Mucosa of rectum (tissue), 2 donors: Measurements from ENCODE around the gene STK17A.
"Not testable (repeated sequence)": the region's sequence is repeated elsewhere in the genome, so short reads cannot be mapped to it uniquely, and the experiment has no call there.

Experiments
- H3K27ac ChIP-seq, 2 donors: one replicate each; pipeline ENCODE4 v1.7.0; 2013; ENCODE audit warnings: inconsistent platforms in 2 of 2, low read depth in 2 of 2, low read length in 2 of 2
- H3K27me3 ChIP-seq, 2 donors: one replicate each; pipeline ENCODE4 v1.7.0; 2013; ENCODE audit warnings: low read length in 2 of 2; ENCODE audit not compliant: control insufficient read depth in 2 of 2, insufficient read depth in 2 of 2
- H3K36me3 ChIP-seq, 2 donors: one replicate each; pipeline ENCODE4 v1.7.0; 2013; ENCODE audit warnings: low read length in 2 of 2; ENCODE audit not compliant: control insufficient read depth in 2 of 2, insufficient read depth in 2 of 2
- H3K4me1 ChIP-seq, 2 donors: one replicate each; pipeline ENCODE4 v1.7.0; 2013; ENCODE audit warnings: low read length in 2 of 2, mild to moderate bottlenecking in 1 of 2; ENCODE audit not compliant: control insufficient read depth in 2 of 2, insufficient read depth in 2 of 2
- H3K4me3 ChIP-seq, 2 donors: one replicate each; pipeline ENCODE4 v1.7.0; 2013; ENCODE audit warnings: low read length in 2 of 2
- H3K9ac ChIP-seq, 2 donors: one replicate each; pipeline ENCODE4 v1.7.0; 2013; ENCODE audit warnings: low read length in 2 of 2, low read depth in 1 of 2, mild to moderate bottlenecking in 1 of 2
- H3K9me3 ChIP-seq, 2 donors: one replicate each; pipeline ENCODE4 v1.7.0; 2013; ENCODE audit warnings: low read length in 2 of 2; ENCODE audit not compliant: control insufficient read depth in 2 of 2
- donor health status: healthy.
- donor health status: Normal muscosa, but diverticular disease.

STK17A gene

DNA sequence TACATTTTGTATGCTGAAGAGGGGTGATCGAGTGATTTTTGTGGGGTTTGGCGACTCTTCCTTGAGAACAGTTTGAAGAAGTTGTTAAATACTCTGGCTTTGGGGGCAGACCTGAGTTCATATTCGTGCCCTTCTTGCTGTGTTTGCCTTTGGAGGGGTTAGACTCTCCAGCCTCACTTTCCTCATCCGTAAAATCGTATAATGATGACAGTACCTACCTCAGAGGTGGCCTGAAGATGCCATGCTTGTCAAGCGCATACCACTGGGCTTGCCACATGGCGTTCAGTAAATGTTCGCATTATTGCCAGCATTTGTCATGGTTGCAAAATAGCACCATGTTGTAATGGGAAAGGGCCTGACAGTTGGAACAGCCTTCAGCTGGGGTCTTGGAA is 1.3 kb downstream of the STK17A start:
- peak overlapping the region; percentile 91 to 92 for H3K27ac ChIP-seq
- H3K27me3 ChIP-seq, result no peaks in the 10 kb centered on the region
- H3K9me3 ChIP-seq, result no peaks in the 10 kb centered on the region
- H3K4me1 ChIP-seq, result peaks cover 0 to 28% of the 10 kb centered on the region in 2 donors
- no peaks in the 10 kb centered on the region for H3K36me3 ChIP-seq
- peak overlapping the region; percentile 89 to 92 for H3K4me3 ChIP-seq
- H3K9ac ChIP-seq, result peak overlapping the region; percentile 77 to 92

DNA sequence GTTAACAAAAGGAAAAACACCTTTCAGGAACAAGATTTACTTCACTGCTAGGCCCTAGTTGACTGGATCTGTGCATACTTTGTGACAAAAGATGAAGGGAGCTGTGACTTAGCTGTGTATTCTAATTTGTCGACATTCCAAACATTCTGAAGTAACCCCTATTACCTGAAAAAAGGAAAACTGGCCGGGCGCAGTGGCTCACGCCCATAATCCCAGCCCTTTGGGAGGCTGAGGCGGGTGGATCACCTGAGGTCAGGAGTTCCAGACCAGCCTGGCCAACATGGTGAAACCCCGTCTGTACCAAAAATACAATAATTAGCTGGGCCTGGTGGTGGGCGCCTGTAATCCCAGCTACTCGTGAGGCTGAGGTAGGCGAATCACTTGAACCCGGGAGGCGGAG is 1.8 kb downstream of the STK17A start:
- H3K9me3 ChIP-seq, H3K36me3 ChIP-seq, H3K27me3 ChIP-seq: not testable (repeated sequence)
- Histone ChIP-seq H3K9ac (peak overlapping the region in 1 of 2 donors; percentile 92), H3K4me3 (peak overlapping the region; percentile 89 to 92), H3K27ac (peak overlapping the region; percentile 91 to 92), H3K4me1 (peaks cover 0 to 31% of the 10 kb centered on the region in 2 donors)

DNA sequence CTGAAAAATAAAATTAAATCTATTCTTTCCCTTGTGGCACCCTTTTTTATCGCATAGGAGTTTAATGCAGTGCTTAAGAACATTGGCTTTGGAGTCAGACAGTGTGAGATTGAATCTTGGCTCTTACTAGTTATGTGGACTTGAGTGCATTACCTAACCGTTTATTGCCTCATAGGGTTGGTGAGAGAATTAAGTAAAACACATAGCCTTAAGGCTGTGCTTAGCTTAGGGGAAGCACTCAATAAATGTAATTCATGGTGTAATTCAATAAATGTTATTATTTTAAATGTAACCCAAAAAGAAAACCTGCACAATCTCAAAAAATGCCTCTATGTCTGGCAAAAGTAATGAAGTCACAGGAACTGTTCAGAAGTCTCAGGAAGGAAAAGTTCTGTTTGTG is 2.7 kb downstream of the STK17A start:
- H3K9ac ChIP-seq, result no peak overlapping the region
- H3K4me3 ChIP-seq, result peak overlapping the region in 1 of 2 donors; percentile 34
- no peaks in the 10 kb centered on the region for H3K27me3 ChIP-seq
- H3K36me3 ChIP-seq, result no peaks in the 10 kb centered on the region
- H3K27ac ChIP-seq, result no peak overlapping the region
- H3K4me1 ChIP-seq, result peaks cover 0 to 37% of the 10 kb centered on the region in 2 donors
- no peaks in the 10 kb centered on the region for H3K9me3 ChIP-seq

DNA sequence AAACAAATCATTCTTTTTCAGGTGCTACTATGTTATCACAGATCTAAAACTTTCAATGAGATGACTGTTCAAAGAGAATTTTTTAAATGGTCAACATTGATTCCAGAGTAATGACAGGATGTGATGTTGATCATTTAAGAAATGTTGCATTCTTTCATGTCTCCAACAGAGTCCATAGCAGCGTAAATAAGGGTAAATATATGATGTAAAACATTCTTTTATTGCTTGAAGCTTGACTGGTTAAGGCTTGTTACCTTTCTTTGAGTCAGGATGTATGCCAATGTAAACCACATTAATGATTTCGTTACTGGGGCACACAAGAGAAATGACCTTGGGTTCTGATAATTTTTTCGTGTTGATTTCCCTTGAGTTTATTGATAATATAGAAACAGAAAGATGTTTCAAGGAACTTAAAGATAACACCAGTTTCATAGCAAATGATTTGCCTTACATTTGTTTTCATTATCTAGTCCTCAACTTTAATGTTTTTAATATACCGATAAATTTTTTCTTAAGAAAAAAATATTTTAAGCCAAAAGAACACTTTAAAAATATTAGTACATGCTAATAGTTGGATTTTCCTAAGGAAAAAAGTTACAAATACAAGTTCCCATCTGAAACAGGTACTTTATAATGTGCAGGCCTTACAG is 3.5 kb downstream of the STK17A start:
- H3K4me3 ChIP-seq, result peak overlapping the region in 1 of 2 donors; percentile 40
- no peaks in the 10 kb centered on the region for H3K27me3 ChIP-seq
- peak overlapping the region in 1 of 2 donors; percentile 19 for H3K9ac ChIP-seq
- no peaks in the 10 kb centered on the region for H3K9me3 ChIP-seq
- H3K36me3 ChIP-seq, result no peaks in the 10 kb centered on the region
- H3K4me1 ChIP-seq, result peaks cover 0 to 39% of the 10 kb centered on the region in 2 donors
- peak overlapping the region in 1 of 2 donors; percentile 6 for H3K27ac ChIP-seq

- Histone ChIP-seq H3K36me3 (no peaks in the 10 kb centered on the region), H3K4me1 (peaks cover 0 to 40% of the 10 kb centered on the region in 2 donors), H3K27me3 (no peaks in the 10 kb centered on the region), H3K9ac (no peak overlapping the region), H3K27ac (no peak overlapping the region), H3K4me3 (no peak overlapping the region), H3K9me3 (no peaks in the 10 kb centered on the region)
These were observed 5.7 kb downstream of the STK17A start for GRCh38 chr7:43588477-43589132.

DNA sequence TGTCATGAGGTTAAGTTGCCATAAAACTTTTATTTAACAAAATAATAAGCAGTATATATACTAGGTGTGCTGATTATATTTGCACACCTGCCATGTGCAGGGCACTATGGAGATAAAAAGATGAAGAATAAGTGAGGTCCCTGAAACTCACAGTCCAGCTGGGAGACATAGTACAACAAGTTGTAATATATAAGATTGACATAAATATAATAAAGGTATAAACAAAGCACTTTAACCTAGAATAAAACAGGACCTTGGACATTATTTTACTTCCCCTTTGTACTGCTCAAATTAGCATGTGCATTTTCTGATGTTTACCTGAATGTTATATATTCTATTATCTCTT is 6.2 kb downstream of the STK17A start:
- no peak overlapping the region for H3K4me3 ChIP-seq
- H3K4me1 ChIP-seq, result peaks cover 0 to 39% of the 10 kb centered on the region in 2 donors

DNA sequence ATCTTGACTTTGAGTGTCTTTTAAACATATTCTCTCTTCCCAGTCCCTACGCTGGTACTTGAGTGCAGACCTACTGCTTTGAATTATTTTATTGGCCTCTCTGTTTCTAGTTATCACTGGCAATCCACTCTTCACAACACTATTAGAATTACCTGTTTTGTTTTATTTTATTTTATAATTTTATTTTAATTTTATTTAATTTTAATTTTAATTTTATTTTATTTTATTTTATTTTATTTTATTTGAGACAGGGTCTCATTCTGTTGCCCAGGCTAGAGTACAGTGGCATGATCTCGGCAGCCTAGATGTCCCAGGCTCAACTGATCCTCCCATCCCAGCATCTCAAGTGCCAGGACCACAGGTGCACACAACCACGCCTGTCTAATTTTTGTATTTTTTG is 6.8 kb downstream of the STK17A start:
- H3K36me3 ChIP-seq, result no peaks in the 10 kb centered on the region

More for the DNA sequence above, 6.2 kb downstream of the STK17A start:
- Histone ChIP-seq H3K9ac (no peak overlapping the region), H3K27me3 (no peaks in the 10 kb centered on the region), H3K27ac (peak overlapping the region in 1 of 2 donors; percentile 18), H3K9me3 (no peaks in the 10 kb centered on the region), H3K36me3 (no peaks in the 10 kb centered on the region)

DNA sequence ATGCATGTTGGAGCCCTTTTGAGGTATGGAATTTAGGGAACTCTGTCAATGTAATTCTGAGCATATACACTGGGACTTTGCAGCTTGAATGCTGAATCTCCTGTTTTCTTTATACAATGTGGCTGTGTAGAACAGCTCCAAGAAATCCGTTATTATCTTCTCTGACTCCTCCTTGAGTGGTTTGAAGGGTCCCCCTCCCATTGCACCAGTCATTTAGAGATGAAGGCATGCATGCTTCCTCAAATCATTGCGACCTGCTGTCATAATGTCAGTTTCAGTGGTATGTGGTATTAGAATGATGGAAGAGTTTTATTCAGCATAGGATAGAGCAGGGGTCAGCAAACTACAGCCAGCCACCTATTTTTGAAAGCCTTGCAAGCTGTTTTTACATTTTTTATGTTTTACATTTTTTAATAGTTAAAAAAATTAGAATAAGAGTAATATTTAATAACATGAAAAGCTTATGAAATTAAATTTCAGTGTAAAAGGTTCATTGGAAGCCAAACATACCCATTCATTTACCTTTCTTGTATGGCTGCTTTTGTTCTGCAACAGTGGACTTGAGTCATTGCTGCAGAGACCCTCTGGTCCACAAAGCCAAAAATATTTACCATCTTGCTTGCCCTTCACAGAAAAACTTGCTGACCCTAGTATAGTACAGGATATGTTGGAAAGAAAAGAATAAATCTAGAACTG is 8.1 kb downstream of the STK17A start:
- no peak overlapping the region for H3K9ac ChIP-seq
- no peaks in the 10 kb centered on the region for H3K27me3 ChIP-seq
- H3K27ac ChIP-seq, result peak overlapping the region in 1 of 2 donors; percentile 2
- H3K4me3 ChIP-seq, result no peak overlapping the region
- peaks cover 0 to 32% of the 10 kb centered on the region in 2 donors for H3K4me1 ChIP-seq
- no peaks in the 10 kb centered on the region for H3K9me3 ChIP-seq
- H3K36me3 ChIP-seq, result peaks cover 0 to 3% of the 10 kb centered on the region in 2 donors

More for the DNA sequence above, 6.8 kb downstream of the STK17A start:
- Histone ChIP-seq H3K9ac (no peak overlapping the region), H3K4me1 (peaks cover 0 to 33% of the 10 kb centered on the region in 2 donors), H3K27me3 (no peaks in the 10 kb centered on the region), H3K9me3 (no peaks in the 10 kb centered on the region), H3K27ac (peak overlapping the region in 1 of 2 donors; percentile 18), H3K4me3 (no peak overlapping the region)

DNA sequence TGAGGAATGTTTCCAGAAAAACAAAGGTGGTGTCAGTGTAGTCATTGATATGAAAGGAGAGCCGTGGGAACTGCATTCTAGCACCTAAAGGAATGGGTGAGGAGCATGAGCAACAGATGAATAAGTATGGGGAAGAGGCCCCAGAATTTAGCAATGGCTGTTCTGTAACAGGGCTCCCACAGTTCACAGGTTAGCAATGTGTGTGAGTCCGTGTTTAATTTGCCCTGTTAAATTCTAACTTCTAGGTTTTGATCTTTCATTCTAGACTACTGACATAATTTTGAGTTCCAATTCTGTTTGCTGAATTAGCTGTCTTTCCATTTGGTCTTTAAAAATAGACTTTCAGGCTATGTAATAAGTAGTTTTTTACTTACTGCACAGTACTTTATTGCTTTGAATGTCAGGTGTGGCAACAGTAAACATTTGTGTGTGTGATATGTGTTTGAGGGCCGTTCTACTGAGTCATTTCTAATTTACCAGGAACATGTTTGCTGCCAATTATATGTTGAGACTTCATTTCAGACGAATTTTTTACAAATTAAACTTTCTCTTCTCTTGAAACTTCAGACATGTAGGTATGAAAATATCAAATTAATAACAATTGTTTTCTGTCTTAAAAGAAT is 8.8 kb downstream of the STK17A start:
- Histone ChIP-seq H3K9ac (no peak overlapping the region), H3K36me3 (peaks cover 0 to 4% of the 10 kb centered on the region in 2 donors), H3K4me1 (peaks cover 0 to 27% of the 10 kb centered on the region in 2 donors), H3K4me3 (no peak overlapping the region), H3K27ac (peak overlapping the region in 1 of 2 donors; percentile 2), H3K27me3 (no peaks in the 10 kb centered on the region), H3K9me3 (no peaks in the 10 kb centered on the region)

DNA sequence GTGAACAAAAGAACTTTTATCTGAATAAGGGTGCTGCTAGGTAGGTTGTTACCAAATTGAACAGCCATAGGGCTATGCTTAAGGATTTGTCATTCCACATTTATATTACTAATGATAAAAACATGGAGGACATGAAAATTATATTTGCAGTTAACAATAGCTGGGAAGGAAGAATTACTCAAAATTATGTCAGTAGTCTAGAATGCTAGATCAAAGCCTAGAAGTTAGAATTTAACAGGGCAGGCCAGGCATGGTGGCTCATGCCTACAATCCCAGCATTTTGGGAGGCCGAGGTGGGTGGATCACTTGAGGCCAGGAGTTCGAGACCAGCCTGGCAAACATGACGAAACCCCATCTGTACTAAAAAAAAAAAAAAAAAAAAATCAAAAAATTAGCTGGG is 9.4 kb downstream of the STK17A start:
- Histone ChIP-seq H3K4me3 (no peak overlapping the region), H3K9ac (no peak overlapping the region), H3K27me3 (no peaks in the 10 kb centered on the region), H3K4me1 (peaks cover 0 to 27% of the 10 kb centered on the region in 2 donors), H3K9me3 (no peaks in the 10 kb centered on the region), H3K36me3 (peaks cover 2 to 4% of the 10 kb centered on the region in 2 donors), H3K27ac (no peak overlapping the region)
